Fibroblast of lung (primary cell): ENCODE data around the gene MEF2A.

Source experiments
- EZH2 ChIP-seq: IDR thresholded peaks from 2 replicates; pipeline ENCODE4 v1.5.1; 2012; ENCODE audit warnings: low read length, control low read depth, mild to moderate bottlenecking; ENCODE audit errors: missing control alignments
- TF ChIP-seq, protein P1 (sequence below), 2 donors: IDR thresholded peaks in 1 of 2; conservative IDR thresholded peaks in 1 of 2; 1 replicate in 1 of 2; 2 replicates in 1 of 2; pipeline ENCODE4 v1.5.1; 2011 to 2012; ENCODE audit warnings: low read length in 2 of 2, control low read depth in 1 of 2, inconsistent platforms in 1 of 2, low read depth in 1 of 2, mild to moderate bottlenecking in 1 of 2

DNA sequence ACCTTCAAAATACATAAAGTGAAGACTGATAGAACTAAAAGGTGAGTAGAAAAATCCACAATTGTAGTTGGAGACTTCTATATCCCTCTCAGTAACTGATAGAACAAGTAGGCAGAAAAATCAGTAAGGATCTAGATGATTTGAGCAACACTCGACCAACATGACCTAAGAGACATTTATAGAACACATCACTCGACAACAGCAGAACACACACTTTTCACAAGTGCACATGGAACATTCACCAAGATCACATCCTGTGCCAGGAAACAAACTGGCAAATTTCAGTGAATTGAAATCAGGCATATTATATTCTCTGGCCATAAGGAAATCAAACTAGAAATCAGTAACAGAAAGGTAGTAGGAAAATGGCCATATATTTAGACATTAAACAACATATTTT is 130.3 kb downstream of the MEF2A start:
- TF ChIP-seq, protein P1, sequence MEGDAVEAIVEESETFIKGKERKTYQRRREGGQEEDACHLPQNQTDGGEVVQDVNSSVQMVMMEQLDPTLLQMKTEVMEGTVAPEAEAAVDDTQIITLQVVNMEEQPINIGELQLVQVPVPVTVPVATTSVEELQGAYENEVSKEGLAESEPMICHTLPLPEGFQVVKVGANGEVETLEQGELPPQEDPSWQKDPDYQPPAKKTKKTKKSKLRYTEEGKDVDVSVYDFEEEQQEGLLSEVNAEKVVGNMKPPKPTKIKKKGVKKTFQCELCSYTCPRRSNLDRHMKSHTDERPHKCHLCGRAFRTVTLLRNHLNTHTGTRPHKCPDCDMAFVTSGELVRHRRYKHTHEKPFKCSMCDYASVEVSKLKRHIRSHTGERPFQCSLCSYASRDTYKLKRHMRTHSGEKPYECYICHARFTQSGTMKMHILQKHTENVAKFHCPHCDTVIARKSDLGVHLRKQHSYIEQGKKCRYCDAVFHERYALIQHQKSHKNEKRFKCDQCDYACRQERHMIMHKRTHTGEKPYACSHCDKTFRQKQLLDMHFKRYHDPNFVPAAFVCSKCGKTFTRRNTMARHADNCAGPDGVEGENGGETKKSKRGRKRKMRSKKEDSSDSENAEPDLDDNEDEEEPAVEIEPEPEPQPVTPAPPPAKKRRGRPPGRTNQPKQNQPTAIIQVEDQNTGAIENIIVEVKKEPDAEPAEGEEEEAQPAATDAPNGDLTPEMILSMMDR (conservative IDR thresholded peaks at IDR 0.05 in 1 of 2, IDR thresholded peaks at IDR 0.05 in 1 of 2; ENCODE audit: low read depth in 1 of 2, low read length in 2 of 2) = no peak
- no peak for TF ChIP-seq EZH2
